ENCODE data around the gene NTS.

Gene NTS

DNA sequence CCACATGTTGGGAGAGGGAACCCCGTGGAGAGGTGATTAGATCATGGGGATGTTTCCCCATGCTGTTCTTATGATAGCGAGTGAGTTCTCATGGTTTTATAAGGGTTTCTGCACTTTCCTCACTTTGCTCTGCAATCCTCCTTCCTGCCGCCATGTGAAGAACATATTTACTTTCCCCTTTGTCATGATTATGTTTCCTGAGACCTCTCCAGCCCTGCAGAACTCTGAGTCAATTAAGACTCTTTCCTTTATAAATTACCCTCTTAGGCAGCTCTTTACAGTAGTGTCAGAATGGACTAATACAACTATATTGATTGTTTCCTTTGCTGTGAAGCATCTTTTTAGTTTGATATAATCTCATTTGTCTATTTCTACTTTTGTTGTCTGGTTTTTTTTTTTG, 24.8 kb upstream of the NTS start:
- Histone ChIP-seq H3K27ac (no peak overlapping the region), H3K9me3 (no peaks in the 10 kb centered on the region), H3K4me1 (ENCODE audit: control insufficient read depth in 1 of 2, insufficient read depth in 1 of 2, low read depth in 1 of 2, low read length in 1 of 2) (no peaks in the 10 kb centered on the region), H3K4me3 (ENCODE audit: low read depth in 1 of 2, low read length in 1 of 2) (no peak overlapping the region), H3K36me3 (no peaks in the 10 kb centered on the region), H3K27me3 (no peaks in the 10 kb centered on the region)
- TF ChIP-seq, protein P1, sequence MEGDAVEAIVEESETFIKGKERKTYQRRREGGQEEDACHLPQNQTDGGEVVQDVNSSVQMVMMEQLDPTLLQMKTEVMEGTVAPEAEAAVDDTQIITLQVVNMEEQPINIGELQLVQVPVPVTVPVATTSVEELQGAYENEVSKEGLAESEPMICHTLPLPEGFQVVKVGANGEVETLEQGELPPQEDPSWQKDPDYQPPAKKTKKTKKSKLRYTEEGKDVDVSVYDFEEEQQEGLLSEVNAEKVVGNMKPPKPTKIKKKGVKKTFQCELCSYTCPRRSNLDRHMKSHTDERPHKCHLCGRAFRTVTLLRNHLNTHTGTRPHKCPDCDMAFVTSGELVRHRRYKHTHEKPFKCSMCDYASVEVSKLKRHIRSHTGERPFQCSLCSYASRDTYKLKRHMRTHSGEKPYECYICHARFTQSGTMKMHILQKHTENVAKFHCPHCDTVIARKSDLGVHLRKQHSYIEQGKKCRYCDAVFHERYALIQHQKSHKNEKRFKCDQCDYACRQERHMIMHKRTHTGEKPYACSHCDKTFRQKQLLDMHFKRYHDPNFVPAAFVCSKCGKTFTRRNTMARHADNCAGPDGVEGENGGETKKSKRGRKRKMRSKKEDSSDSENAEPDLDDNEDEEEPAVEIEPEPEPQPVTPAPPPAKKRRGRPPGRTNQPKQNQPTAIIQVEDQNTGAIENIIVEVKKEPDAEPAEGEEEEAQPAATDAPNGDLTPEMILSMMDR (IDR thresholded peaks at IDR 0.05): no peak

GRCh38 chr12:85855305-85855704, 18.8 kb upstream of the NTS start:
- Histone ChIP-seq H3K4me1 (ENCODE audit: control insufficient read depth in 1 of 2, insufficient read depth in 1 of 2, low read depth in 1 of 2, low read length in 1 of 2) (no peaks in the 10 kb centered on the region), H3K36me3 (no peaks in the 10 kb centered on the region), H3K4me3 (ENCODE audit: low read depth in 1 of 2, low read length in 1 of 2) (no peak overlapping the region), H3K27me3 (no peaks in the 10 kb centered on the region), H3K27ac (no peak overlapping the region), H3K9me3 (no peaks in the 10 kb centered on the region)
- TF ChIP-seq, protein P1 (IDR thresholded peaks at IDR 0.05): no peak

DNA sequence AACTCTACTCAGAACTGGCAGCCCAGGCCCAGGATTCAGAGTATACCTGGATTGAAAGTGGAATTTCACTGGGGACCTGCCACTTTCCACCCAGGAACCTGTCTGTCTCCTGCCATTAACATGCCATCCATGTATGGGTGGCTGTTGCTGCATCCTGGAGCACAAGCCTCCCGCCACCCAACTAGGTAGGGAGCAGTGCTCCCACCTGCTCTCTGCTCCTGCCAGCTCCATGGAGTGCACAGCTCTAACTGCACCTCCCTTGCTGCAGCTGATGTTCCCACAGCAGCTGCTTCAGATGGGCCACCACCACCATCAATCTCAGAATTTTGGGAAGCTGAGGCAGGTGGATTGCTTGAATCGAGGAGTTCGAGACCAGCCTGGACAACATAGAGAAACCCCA, 17.1 kb upstream of the NTS start:
- Histone ChIP-seq H3K27me3 (no peaks in the 10 kb centered on the region), H3K27ac (no peak overlapping the region), H3K4me1 (ENCODE audit: control insufficient read depth in 1 of 2, insufficient read depth in 1 of 2, low read depth in 1 of 2, low read length in 1 of 2) (no peaks in the 10 kb centered on the region), H3K9me3 (no peaks in the 10 kb centered on the region), H3K36me3 (no peaks in the 10 kb centered on the region), H3K4me3 (ENCODE audit: low read depth in 1 of 2, low read length in 1 of 2) (no peak overlapping the region)
- TF ChIP-seq, protein P1 (IDR thresholded peaks at IDR 0.05): no peak

DNA sequence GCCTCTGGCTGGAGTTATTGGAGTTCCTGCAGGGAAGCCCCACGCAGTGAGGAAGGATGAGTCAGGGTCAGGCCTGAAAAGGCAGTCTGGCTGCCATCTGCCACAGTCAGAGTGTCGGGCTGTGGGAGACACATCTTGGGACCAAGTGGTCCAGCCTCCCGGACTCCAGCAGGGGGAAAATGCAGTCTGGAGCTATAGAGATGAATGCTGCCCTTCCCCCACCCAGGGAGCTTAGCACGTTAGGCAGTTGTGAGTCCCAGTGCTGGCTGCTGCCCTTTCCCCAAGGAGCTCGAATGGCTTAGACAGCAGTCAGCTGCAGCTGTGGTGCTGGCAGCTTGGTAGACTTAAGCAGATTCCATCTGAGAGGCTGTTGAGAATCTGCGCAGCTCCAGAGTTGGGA, 8.2 kb upstream of the NTS start:
- no peaks in the 10 kb centered on the region for H3K36me3 ChIP-seq
- H3K9me3 ChIP-seq: no peaks in the 10 kb centered on the region
- no peak overlapping the region for H3K27ac ChIP-seq
- no peaks in the 10 kb centered on the region for H3K4me1 ChIP-seq (ENCODE audit: control insufficient read depth in 1 of 2, insufficient read depth in 1 of 2, low read depth in 1 of 2, low read length in 1 of 2)
- TF ChIP-seq, protein P1 (IDR thresholded peaks at IDR 0.05): no peak
- no peak overlapping the region for H3K4me3 ChIP-seq (ENCODE audit: low read depth in 1 of 2, low read length in 1 of 2)
- no peaks in the 10 kb centered on the region for H3K27me3 ChIP-seq

DNA sequence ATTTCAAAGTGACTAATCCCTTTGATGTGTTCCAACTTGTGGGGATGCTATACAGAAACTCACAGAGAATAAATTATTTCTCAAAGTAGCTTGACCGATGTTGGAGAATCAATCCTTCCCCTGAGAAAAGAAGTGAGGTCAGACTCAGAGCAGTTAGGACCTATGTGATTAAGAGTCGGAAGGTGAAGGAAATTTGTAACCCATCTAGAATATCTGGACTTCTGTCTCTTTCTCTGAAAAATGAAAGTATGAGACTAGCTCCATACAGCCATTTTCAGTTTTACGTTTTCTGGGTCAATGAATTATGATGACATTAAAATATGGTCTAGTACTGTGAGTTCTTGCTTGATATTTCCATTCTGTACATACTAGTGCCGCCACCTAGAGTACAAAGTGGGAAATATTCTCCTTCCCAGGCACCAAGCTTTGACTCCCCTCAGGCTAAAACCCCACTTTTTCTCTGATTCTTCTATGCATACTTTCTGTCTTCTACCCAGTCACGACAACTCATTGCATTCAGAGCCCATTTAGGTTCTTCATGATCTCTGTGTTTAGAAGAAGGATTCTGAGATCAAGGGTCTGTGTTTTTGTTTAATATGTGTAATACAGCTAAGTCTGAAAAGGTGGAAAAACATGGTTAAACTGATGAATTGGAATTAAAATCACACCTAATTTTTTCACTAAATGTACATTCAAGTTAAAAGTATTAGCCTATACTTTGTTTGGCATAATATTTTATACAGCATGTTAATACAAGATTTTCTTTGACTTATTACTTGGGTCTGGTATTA, 6.9 kb upstream of the NTS start:
- no peaks in the 10 kb centered on the region for H3K36me3 ChIP-seq
- H3K27me3 ChIP-seq: no peaks in the 10 kb centered on the region
- H3K4me1 ChIP-seq (ENCODE audit: control insufficient read depth in 1 of 2, insufficient read depth in 1 of 2, low read depth in 1 of 2, low read length in 1 of 2): no peaks in the 10 kb centered on the region
- H3K4me3 ChIP-seq (ENCODE audit: low read depth in 1 of 2, low read length in 1 of 2): no peak overlapping the region
- no peaks in the 10 kb centered on the region for H3K9me3 ChIP-seq
- no peak overlapping the region for H3K27ac ChIP-seq
- TF ChIP-seq, protein P1 (IDR thresholded peaks at IDR 0.05): no peak
